ENCODE measurements around the gene CPZ.

Gene CPZ

DNA sequence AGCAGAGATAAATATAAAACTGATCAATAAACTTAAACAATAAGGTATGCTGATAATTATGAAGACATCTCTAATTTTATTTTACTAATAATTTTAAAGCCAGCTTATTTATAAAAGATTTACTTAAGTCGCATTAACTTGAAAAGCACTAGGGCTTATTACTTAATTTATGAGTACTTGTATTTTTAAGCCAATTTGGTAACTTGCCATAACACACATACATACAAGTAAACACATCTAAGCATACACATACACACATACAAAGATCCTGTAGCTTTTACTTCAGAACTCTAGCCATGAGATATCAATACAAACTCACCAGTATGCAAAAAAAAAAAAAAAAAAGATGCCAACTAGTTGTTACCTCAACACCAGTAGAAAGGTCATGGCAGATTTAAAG, 22.4 kb upstream of the CPZ start:
- H3K36me3 ChIP-seq (ENCODE audit: control insufficient read depth, insufficient read depth, low read length), result no peaks in the 10 kb centered on the region
- no peaks in the 10 kb centered on the region for H3K79me2 ChIP-seq (ENCODE audit: control insufficient read depth, insufficient read depth, low read length)
- H4K5ac ChIP-seq (ENCODE audit: low read length), result no peak overlapping the region
- no peak overlapping the region for H3K18ac ChIP-seq (ENCODE audit: low read length)
- DNase-seq, result no peak
- H3K4ac ChIP-seq (ENCODE audit: low read depth, low read length), result no peak overlapping the region
- H2BK120ac ChIP-seq (ENCODE audit: low read depth, low read length), result no peak overlapping the region
- no peak overlapping the region for H3K9ac ChIP-seq (ENCODE audit: low read length)
- H2BK5ac ChIP-seq (ENCODE audit: low read length), result no peak overlapping the region
- no CpG with 5 or more reads among the region's 1 CpG for WGBS (ENCODE audit: extremely low coverage, insufficient coverage, low lambda C conversion rate)
- no peaks in the 10 kb centered on the region for H3K27me3 ChIP-seq (ENCODE audit: insufficient read depth, low read length, poor library complexity)
- H3K4me3 ChIP-seq (ENCODE audit: low read length), result no peak overlapping the region
- H3K79me1 ChIP-seq (ENCODE audit: low read length), result no peaks in the 10 kb centered on the region
- no peak overlapping the region for H3K23ac ChIP-seq (ENCODE audit: low read length)
- no peak overlapping the region for H2BK15ac ChIP-seq (replicated peaks; ENCODE audit: low read depth)
- H3K4me1 ChIP-seq (ENCODE audit: control insufficient read depth, low read depth, low read length), result peaks cover 6% of the 10 kb centered on the region
- no peak overlapping the region for H2AK5ac ChIP-seq (ENCODE audit: low read length)
- H3K56ac ChIP-seq (ENCODE audit: low read length), result no peak overlapping the region
- no peak overlapping the region for H4K8ac ChIP-seq (ENCODE audit: low read depth, low read length)
- no peak overlapping the region for H3K4me2 ChIP-seq (ENCODE audit: low read length)
- no peak overlapping the region for H3K27ac ChIP-seq (ENCODE audit: low read depth, low read length)

DNA sequence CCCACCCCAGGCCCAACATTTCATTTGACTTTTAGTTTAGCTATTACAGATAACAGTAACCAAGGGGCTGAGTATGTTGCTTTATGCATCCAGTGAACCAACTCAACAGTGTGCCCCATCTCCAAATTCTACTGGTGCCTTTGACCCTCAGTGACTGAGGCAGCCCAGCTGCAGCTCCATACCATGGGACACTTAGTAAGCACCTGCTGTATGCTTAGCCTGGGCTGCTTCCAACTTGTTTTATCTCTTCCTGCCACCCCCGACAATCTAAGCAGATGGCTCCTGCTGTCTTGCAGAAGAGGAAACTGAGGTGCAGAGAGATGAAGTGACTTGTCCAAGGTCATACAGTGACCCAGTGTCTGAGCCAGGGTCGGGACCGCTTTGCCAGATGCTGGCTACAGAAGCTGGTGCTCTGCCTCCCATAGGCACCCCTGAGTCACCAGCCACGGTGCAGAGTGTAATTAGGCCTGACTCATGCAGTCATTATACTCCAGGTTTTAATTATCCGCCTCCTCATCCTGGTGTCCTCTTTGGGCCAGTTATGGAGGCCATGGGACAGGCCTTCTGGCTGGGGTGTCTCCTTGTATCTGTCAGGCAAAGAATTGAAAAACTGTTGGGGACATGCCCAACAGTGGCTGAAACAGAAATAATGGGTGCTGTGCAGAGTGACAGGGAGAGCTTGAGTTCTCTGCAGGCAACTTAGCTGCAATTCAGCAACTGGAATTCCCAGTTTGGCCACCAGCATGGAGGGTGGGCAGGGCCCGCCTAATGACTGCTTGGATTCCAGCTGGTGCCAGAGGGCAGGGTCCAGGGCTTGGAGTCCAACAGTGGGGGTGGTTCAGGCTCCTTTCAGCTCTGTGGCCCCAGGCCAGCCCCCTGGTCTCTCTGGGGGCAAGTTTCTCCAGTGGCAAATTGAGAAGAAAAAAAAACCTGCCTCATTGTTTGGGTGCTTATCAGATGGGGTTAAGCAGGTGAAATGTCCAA, 20.6 kb upstream of the CPZ start:
- no peak overlapping the region for H2BK120ac ChIP-seq (ENCODE audit: low read depth, low read length)
- H3K4ac ChIP-seq (ENCODE audit: low read depth, low read length), result no peak overlapping the region
- peaks cover 8% of the 10 kb centered on the region for H3K4me1 ChIP-seq (ENCODE audit: control insufficient read depth, low read depth, low read length)
- H4K5ac ChIP-seq (ENCODE audit: low read length), result no peak overlapping the region
- WGBS (ENCODE audit: extremely low coverage, insufficient coverage, low lambda C conversion rate), result no CpG with 5 or more reads among the region's 6 CpGs
- no peaks in the 10 kb centered on the region for H3K36me3 ChIP-seq (ENCODE audit: control insufficient read depth, insufficient read depth, low read length)
- no peak overlapping the region for H3K9ac ChIP-seq (ENCODE audit: low read length)
- H3K18ac ChIP-seq (ENCODE audit: low read length), result no peak overlapping the region
- H3K27me3 ChIP-seq (ENCODE audit: insufficient read depth, low read length, poor library complexity), result no peaks in the 10 kb centered on the region
- no peak overlapping the region for H3K27ac ChIP-seq (ENCODE audit: low read depth, low read length)
- H3K56ac ChIP-seq (ENCODE audit: low read length), result no peak overlapping the region
- peak overlapping the region; percentile 71 for H2AK5ac ChIP-seq (ENCODE audit: low read length)
- H3K4me3 ChIP-seq (ENCODE audit: low read length), result no peak overlapping the region
- DNase-seq, result no peak
- H3K79me1 ChIP-seq (ENCODE audit: low read length), result no peaks in the 10 kb centered on the region
- no peak overlapping the region for H3K4me2 ChIP-seq (ENCODE audit: low read length)
- no peak overlapping the region for H2BK15ac ChIP-seq (replicated peaks; ENCODE audit: low read depth)
- no peak overlapping the region for H3K23ac ChIP-seq (ENCODE audit: low read length)
- H2BK5ac ChIP-seq (ENCODE audit: low read length), result no peak overlapping the region
- H3K79me2 ChIP-seq (ENCODE audit: control insufficient read depth, insufficient read depth, low read length), result no peaks in the 10 kb centered on the region
- no peak overlapping the region for H4K8ac ChIP-seq (ENCODE audit: low read depth, low read length)

DNA sequence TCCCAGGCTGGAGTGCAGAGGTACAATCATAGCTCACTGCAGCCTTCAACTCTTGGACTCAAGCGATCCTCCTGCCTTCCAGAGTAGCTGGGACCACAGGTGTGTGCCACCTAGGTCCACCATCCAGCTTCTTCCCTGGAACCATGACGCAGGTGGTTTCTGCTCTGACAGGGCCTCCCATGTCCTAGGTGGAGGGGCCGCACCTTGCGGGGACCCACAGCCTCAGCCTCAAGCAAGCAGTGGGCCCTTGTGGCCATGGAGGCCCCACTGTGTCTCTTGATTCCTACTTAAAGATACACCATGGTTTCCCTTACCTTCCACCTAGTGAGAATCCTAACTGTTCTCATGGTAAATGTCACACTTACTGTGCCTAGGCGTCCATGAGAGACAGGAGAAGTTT, 19.3 kb upstream of the CPZ start:
- Histone ChIP-seq H4K8ac (ENCODE audit: low read depth, low read length) (no peak overlapping the region), H3K4me2 (ENCODE audit: low read length) (no peak overlapping the region), H2AK5ac (ENCODE audit: low read length) (no peak overlapping the region), H3K23ac (ENCODE audit: low read length) (no peak overlapping the region), H3K36me3 (ENCODE audit: control insufficient read depth, insufficient read depth, low read length) (no peaks in the 10 kb centered on the region), H3K4me3 (ENCODE audit: low read length) (no peak overlapping the region), H3K79me2 (ENCODE audit: control insufficient read depth, insufficient read depth, low read length) (no peaks in the 10 kb centered on the region), H2BK5ac (ENCODE audit: low read length) (no peak overlapping the region), H3K4me1 (ENCODE audit: control insufficient read depth, low read depth, low read length) (peaks cover 8% of the 10 kb centered on the region), H3K56ac (ENCODE audit: low read length) (no peak overlapping the region), H2BK15ac (replicated peaks; ENCODE audit: low read depth) (no peak overlapping the region), H4K5ac (ENCODE audit: low read length) (no peak overlapping the region), H2BK120ac (ENCODE audit: low read depth, low read length) (no peak overlapping the region), H3K4ac (ENCODE audit: low read depth, low read length) (no peak overlapping the region), H3K27me3 (ENCODE audit: insufficient read depth, low read length, poor library complexity) (no peaks in the 10 kb centered on the region), H3K9ac (ENCODE audit: low read length) (no peak overlapping the region), H3K18ac (ENCODE audit: low read length) (no peak overlapping the region), H3K27ac (ENCODE audit: low read depth, low read length) (no peak overlapping the region), H3K79me1 (ENCODE audit: low read length) (no peaks in the 10 kb centered on the region)
- DNase-seq, result no peak
- WGBS (ENCODE audit: extremely low coverage, insufficient coverage, low lambda C conversion rate), result no CpG with 5 or more reads among the region's 5 CpGs

DNA sequence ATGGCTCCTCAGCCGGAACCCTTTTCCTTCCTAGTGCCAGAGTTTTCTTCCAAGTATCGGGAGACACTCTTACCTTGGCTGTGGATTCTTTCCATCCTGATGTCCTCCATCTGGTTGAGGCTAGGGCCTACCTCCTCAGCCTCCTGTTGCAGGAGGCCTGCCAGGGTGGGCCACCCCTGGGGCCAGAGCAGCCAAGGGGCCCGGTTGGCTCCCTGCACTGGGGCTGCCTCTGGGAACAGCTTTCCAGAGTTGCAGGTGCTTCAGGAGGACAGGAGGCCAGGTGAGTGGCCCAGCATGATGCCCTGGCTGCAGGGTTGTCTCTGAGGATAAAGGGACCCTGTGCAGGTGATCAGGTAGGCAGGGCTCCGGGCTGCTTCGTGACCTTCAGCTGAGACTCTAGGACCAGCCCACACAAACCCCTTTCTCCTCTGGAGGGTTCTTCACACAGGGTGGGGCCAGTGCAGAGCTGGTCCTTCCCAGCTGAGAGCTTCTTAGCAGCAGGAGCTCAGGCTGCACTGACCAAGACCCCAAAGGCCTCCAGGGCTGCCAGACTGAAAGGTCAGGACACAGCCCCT, 17.7 kb upstream of the CPZ start:
- H4K8ac ChIP-seq (ENCODE audit: low read depth, low read length), result no peak overlapping the region
- H3K79me2 ChIP-seq (ENCODE audit: control insufficient read depth, insufficient read depth, low read length), result no peaks in the 10 kb centered on the region
- H3K18ac ChIP-seq (ENCODE audit: low read length), result no peak overlapping the region
- no peaks in the 10 kb centered on the region for H3K27me3 ChIP-seq (ENCODE audit: insufficient read depth, low read length, poor library complexity)
- H2BK120ac ChIP-seq (ENCODE audit: low read depth, low read length), result no peak overlapping the region
- no CpG with 5 or more reads among the region's 5 CpGs for WGBS (ENCODE audit: extremely low coverage, insufficient coverage, low lambda C conversion rate)
- H3K4me3 ChIP-seq (ENCODE audit: low read length), result no peak overlapping the region
- no peak overlapping the region for H3K4ac ChIP-seq (ENCODE audit: low read depth, low read length)
- no peak overlapping the region for H2AK5ac ChIP-seq (ENCODE audit: low read length)
- DNase-seq, result no peak
- no peak overlapping the region for H3K27ac ChIP-seq (ENCODE audit: low read depth, low read length)
- H4K5ac ChIP-seq (ENCODE audit: low read length), result no peak overlapping the region
- no peaks in the 10 kb centered on the region for H3K36me3 ChIP-seq (ENCODE audit: control insufficient read depth, insufficient read depth, low read length)
- H3K4me2 ChIP-seq (ENCODE audit: low read length), result no peak overlapping the region
- H2BK15ac ChIP-seq (replicated peaks; ENCODE audit: low read depth), result no peak overlapping the region
- no peak overlapping the region for H3K9ac ChIP-seq (ENCODE audit: low read length)
- no peak overlapping the region for H3K56ac ChIP-seq (ENCODE audit: low read length)
- no peaks in the 10 kb centered on the region for H3K79me1 ChIP-seq (ENCODE audit: low read length)
- H3K4me1 ChIP-seq (ENCODE audit: control insufficient read depth, low read depth, low read length), result peaks cover 12% of the 10 kb centered on the region
- no peak overlapping the region for H3K23ac ChIP-seq (ENCODE audit: low read length)
- H2BK5ac ChIP-seq (ENCODE audit: low read length), result no peak overlapping the region

DNA sequence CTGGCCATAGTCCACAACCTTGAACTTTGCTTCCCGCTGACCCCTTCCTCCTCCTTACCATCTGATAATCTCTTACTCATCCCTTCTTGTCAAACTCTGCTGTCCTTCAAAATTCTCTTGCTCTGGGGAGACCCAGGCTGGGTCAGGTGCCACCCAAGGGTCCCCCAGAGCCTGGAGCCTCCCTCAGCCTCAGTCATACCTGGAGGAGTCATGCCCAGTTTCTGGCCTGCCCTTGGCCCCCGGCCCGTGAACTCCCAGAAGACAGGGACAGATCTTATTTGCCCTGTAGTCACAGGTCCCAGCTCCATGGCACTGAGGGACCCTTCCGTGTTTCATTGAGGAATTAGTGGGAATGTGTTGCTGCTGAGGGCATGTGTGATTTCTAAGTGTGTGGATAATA, 17.1 kb upstream of the CPZ start:
- H2BK15ac ChIP-seq (replicated peaks; ENCODE audit: low read depth), result no peak overlapping the region
- no CpG with 5 or more reads among the region's 4 CpGs for WGBS (ENCODE audit: extremely low coverage, insufficient coverage, low lambda C conversion rate)
- no peak overlapping the region for H4K5ac ChIP-seq (ENCODE audit: low read length)
- no peak overlapping the region for H2AK5ac ChIP-seq (ENCODE audit: low read length)
- peaks cover 12% of the 10 kb centered on the region for H3K4me1 ChIP-seq (ENCODE audit: control insufficient read depth, low read depth, low read length)
- no peak for DNase-seq
- H2BK5ac ChIP-seq (ENCODE audit: low read length), result no peak overlapping the region
- no peaks in the 10 kb centered on the region for H3K27me3 ChIP-seq (ENCODE audit: insufficient read depth, low read length, poor library complexity)
- H3K18ac ChIP-seq (ENCODE audit: low read length), result no peak overlapping the region
- H3K9ac ChIP-seq (ENCODE audit: low read length), result no peak overlapping the region
- no peak overlapping the region for H3K27ac ChIP-seq (ENCODE audit: low read depth, low read length)
- no peaks in the 10 kb centered on the region for H3K79me1 ChIP-seq (ENCODE audit: low read length)
- H3K23ac ChIP-seq (ENCODE audit: low read length), result no peak overlapping the region
- no peak overlapping the region for H3K4me3 ChIP-seq (ENCODE audit: low read length)
- no peak overlapping the region for H4K8ac ChIP-seq (ENCODE audit: low read depth, low read length)
- peak overlapping the region; percentile 8 for H3K56ac ChIP-seq (ENCODE audit: low read length)
- no peak overlapping the region for H3K4ac ChIP-seq (ENCODE audit: low read depth, low read length)
- H2BK120ac ChIP-seq (ENCODE audit: low read depth, low read length), result no peak overlapping the region
- no peak overlapping the region for H3K4me2 ChIP-seq (ENCODE audit: low read length)
- no peaks in the 10 kb centered on the region for H3K79me2 ChIP-seq (ENCODE audit: control insufficient read depth, insufficient read depth, low read length)
- no peaks in the 10 kb centered on the region for H3K36me3 ChIP-seq (ENCODE audit: control insufficient read depth, insufficient read depth, low read length)
